Uterus (tissue), 4 donors: Measurements from ENCODE around the gene CHRNA10. TPM values are rescaled to one million over a fixed set of nuclear protein-coding genes. Genes with fewer than 3 reads are reported as not detected.

Experiments
- DNase-seq, 2 donors: peaks; one replicate each; pipeline ENCODE4 v3.0.0-alpha.2; 2019 to 2020
- H3K27ac ChIP-seq, 2 donors: fragments of 200-600 bp; sonication (generic); 1 replicate in 1 of 2; 2 replicates in 1 of 2; pipeline ENCODE4 v1.5.1; 2016 to 2018
- H3K27me3 ChIP-seq, 2 donors: fragments of 200-600 bp; sonication (generic); one replicate each; pipeline ENCODE4 v1.5.1; 2018 to 2019; ENCODE audit warnings: control low read depth in 1 of 2
- H3K36me3 ChIP-seq, 2 donors: fragments of 200-600 bp; sonication (generic); one replicate each; pipeline ENCODE4 v1.5.1; 2019; ENCODE audit warnings: control low read depth in 1 of 2
- H3K4me1 ChIP-seq, 2 donors: fragments of 200-600 bp; sonication (generic); one replicate each; pipeline ENCODE4 v1.5.1; 2018 to 2019; ENCODE audit warnings: control low read depth in 1 of 2
- H3K4me3 ChIP-seq, 2 donors: fragments of 200-600 bp; sonication (generic); 1 replicate in 1 of 2; 2 replicates in 1 of 2; pipeline ENCODE4 v1.5.1; 2018 to 2019; ENCODE audit warnings: mild to moderate bottlenecking in 1 of 2
- H3K9me3 ChIP-seq, 2 donors: fragments of 200-600 bp; sonication (generic); one replicate each; pipeline ENCODE4 v1.5.1; 2019; ENCODE audit warnings: control low read depth in 1 of 2
- POLR2A ChIP-seq, 2 donors: fragments of 450-650 bp; IDR thresholded peaks; one replicate each; pipeline ENCODE4 v1.6.1; 2016; ENCODE audit warnings: antibody characterized with exemption in 2 of 2, mild to moderate bottlenecking in 1 of 2, moderate library complexity in 1 of 2
- intact Hi-C: fragments of 100-400 bp; cut with DNase I; formaldehyde crosslinking; loops from one replicate; pipeline ENCODE4 v1.15.1; 2023; ENCODE audit warnings: low total_unique reads
- small RNA-seq: library from RNA; depleted of rRNA; stranded (forward); fragments of <200 nt; gene quantifications from one replicate; pipeline ENCODE3, GENCODE V24; 2016
- total RNA-seq, 4 donors: library from RNA; depleted of rRNA in 3 of 4; stranded (reverse); fragments of >200 nt in 3 of 4; gene quantifications; one replicate each; pipeline versions ENCODE4 v1.1.0 to v1.2.4, GENCODE V29; 2014 to 2023
- TF ChIP-seq, protein P1 (sequence below), 4 experiments: fragments of 200-600 bp in 2 of 4; fragments of 450-650 bp in 2 of 4; sonication (generic) in 2 of 4; IDR thresholded peaks; one replicate each; pipeline ENCODE4 v1.5.1; 2016 to 2019; ENCODE audit warnings: antibody characterized with exemption in 4 of 4, mild to moderate bottlenecking in 2 of 4, moderate library complexity in 1 of 4
- donor health status: DM: yes; HTN: yes; CAD: no.

The CHRNA10 gene
- total RNA-seq, 4 donors from 2014 or later, result 0.76 to 2.2 TPM; not detected in 2

DNA sequence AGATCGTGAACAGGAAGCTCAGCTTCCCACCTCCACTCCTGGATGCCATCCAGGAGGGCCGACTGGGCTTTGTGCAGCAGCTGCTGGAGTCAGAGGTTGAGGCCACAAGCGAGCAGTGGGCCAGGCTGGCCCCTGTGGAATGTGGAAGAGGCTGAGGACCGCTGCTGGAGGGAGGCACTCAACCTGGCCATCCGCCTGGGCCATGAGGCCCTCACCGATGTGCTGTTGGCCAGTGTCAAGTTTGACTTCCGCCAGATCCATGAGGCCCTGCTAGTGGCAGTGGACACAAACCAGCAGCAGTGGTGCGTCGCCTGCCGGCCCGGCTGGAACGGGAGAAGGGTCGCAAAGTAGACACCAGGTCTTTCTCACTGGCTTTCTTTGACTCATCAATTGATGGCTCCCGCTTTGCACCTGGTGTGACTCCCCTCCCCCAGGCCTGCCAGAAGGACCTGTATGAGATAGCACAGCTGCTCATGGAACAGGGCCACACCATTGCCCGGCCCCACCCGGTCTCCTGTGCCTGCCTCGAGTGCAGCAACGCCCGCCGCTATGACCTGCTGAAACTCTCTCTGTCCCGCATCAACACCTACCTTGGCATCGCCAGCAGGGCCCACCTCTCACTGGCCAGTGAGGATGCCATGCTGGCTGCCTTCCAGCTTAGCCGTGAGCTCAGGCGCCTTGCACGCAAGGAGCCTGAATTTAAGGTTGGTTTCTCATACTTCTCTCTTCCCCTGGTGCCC lies 54.3 kb downstream of the CHRNA10 start:
- H3K27ac ChIP-seq, result no peak overlapping the region
- TF ChIP-seq, protein P1, sequence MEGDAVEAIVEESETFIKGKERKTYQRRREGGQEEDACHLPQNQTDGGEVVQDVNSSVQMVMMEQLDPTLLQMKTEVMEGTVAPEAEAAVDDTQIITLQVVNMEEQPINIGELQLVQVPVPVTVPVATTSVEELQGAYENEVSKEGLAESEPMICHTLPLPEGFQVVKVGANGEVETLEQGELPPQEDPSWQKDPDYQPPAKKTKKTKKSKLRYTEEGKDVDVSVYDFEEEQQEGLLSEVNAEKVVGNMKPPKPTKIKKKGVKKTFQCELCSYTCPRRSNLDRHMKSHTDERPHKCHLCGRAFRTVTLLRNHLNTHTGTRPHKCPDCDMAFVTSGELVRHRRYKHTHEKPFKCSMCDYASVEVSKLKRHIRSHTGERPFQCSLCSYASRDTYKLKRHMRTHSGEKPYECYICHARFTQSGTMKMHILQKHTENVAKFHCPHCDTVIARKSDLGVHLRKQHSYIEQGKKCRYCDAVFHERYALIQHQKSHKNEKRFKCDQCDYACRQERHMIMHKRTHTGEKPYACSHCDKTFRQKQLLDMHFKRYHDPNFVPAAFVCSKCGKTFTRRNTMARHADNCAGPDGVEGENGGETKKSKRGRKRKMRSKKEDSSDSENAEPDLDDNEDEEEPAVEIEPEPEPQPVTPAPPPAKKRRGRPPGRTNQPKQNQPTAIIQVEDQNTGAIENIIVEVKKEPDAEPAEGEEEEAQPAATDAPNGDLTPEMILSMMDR (IDR thresholded peaks at IDR 0.05), result no peak
- no peak for TF ChIP-seq POLR2A (IDR thresholded peaks at IDR 0.05)
- no peak for DNase-seq

DNA sequence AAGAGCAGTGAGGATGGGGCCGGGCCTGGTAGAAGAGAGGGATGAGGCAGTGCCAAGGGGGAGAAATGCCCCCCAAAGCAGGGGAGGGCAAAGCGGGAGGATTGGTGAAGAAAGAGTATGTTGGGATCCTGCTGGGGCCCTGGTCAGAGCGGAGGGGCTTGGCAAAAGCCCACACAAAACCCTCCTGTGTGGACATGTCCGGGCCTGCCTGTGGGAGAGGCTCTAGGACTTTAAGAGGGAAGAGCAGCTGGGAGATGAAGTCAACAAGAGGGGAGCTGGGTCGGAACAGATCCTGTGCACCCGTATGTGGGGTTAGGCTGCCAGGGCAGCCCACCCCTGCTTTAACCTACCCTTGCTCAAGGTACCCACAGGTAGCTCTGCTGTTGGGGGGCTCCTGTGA lies 55.2 kb downstream of the CHRNA10 start:
- no peaks in the 10 kb centered on the region for H3K27me3 ChIP-seq
- no peak overlapping the region for H3K27ac ChIP-seq
- no peaks in the 10 kb centered on the region for H3K9me3 ChIP-seq
- H3K4me1 ChIP-seq, result no peaks in the 10 kb centered on the region
- no peaks in the 10 kb centered on the region for H3K36me3 ChIP-seq
- intact Hi-C loops, result no loop called here
- no peak overlapping the region for H3K4me3 ChIP-seq
- no peak for DNase-seq
- TF ChIP-seq POLR2A (IDR thresholded peaks at IDR 0.05), result no peak
- TF ChIP-seq, protein P1 (IDR thresholded peaks at IDR 0.05), result no peak

More for the DNA sequence above, 54.3 kb downstream of the CHRNA10 start:
- Histone ChIP-seq H3K9me3 (no peaks in the 10 kb centered on the region), H3K36me3 (no peaks in the 10 kb centered on the region), H3K27me3 (no peaks in the 10 kb centered on the region), H3K4me3 (no peak overlapping the region), H3K4me1 (no peaks in the 10 kb centered on the region)
- intact Hi-C loops, result no loop called here

Small RNAs within 50 kb of the gene (small RNA-seq; reads per million reads assigned to genes)
- not detected for gene RF00019
- not detected for gene RNU6-1143P

Other genes starting within 250 kb of the CHRNA10 start
- 1 to 10 TPM in 2 of 4 donors, under 1 TPM in 1, not detected in 1; 0.69 to 2.4 (median 1.7) TPM for gene ART5, start 29.4 kb downstream of the CHRNA10 start, total RNA-seq
- gene ART1, start 26.3 kb downstream of the CHRNA10 start, total RNA-seq, result not detected
- gene NUP98, start 126.2 kb upstream of the CHRNA10 start, total RNA-seq, result 100 to 1,000 TPM in 3 of 4 donors, 10 to 100 TPM in 1; 55.1 to 189 (median 123) TPM
- 10 to 100 TPM in 3 of 4 donors, not detected in 1; 12.2 to 16.5 (median 13.8) TPM for gene PGAP2, start 137.2 kb upstream of the CHRNA10 start, total RNA-seq
- 10 to 100 TPM; 10.5 to 46.9 (median 38.1) TPM for gene RHOG, start 169.6 kb upstream of the CHRNA10 start, total RNA-seq
- gene STIM1, start 184.3 kb upstream of the CHRNA10 start, total RNA-seq, result 100 to 1,000 TPM in 1 of 4 donors, 10 to 100 TPM in 3; 37.6 to 114 (median 56.3) TPM